ENCODE results near the gene RHEX.

DNA sequence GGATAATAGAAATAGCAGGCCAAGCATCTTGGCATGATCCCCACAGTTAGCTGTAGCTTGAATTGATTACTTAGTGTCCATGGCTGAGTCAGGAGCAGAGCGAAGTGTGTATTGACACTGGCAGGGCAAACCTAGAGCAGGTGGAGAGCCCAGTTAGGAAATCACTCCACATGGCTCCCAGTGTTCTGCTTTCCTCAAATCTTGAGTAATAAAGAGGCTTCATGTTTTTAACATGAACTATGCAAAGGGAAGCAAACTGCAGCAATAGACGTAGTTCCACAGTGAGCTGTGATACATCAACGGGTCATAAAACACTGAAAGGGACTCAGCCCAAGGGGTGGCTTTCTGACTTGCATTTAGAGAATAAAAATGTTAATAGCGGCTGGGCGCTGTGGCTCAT lies 28.9 kb downstream of the RHEX start:
- TF ChIP-seq, protein P1, sequence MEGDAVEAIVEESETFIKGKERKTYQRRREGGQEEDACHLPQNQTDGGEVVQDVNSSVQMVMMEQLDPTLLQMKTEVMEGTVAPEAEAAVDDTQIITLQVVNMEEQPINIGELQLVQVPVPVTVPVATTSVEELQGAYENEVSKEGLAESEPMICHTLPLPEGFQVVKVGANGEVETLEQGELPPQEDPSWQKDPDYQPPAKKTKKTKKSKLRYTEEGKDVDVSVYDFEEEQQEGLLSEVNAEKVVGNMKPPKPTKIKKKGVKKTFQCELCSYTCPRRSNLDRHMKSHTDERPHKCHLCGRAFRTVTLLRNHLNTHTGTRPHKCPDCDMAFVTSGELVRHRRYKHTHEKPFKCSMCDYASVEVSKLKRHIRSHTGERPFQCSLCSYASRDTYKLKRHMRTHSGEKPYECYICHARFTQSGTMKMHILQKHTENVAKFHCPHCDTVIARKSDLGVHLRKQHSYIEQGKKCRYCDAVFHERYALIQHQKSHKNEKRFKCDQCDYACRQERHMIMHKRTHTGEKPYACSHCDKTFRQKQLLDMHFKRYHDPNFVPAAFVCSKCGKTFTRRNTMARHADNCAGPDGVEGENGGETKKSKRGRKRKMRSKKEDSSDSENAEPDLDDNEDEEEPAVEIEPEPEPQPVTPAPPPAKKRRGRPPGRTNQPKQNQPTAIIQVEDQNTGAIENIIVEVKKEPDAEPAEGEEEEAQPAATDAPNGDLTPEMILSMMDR (IDR thresholded peaks at IDR 0.05; ENCODE audit: low read length), result no peak
- TF ChIP-seq EZH2 (optimal IDR thresholded peaks at IDR 0.05; ENCODE audit: low read depth, low read length) (no peak), EZH2phosphoT487 (IDR thresholded peaks at IDR 0.05; ENCODE audit: low read length) (no peak)
